ENCODE data around the gene JDP2.

Gene JDP2

DNA sequence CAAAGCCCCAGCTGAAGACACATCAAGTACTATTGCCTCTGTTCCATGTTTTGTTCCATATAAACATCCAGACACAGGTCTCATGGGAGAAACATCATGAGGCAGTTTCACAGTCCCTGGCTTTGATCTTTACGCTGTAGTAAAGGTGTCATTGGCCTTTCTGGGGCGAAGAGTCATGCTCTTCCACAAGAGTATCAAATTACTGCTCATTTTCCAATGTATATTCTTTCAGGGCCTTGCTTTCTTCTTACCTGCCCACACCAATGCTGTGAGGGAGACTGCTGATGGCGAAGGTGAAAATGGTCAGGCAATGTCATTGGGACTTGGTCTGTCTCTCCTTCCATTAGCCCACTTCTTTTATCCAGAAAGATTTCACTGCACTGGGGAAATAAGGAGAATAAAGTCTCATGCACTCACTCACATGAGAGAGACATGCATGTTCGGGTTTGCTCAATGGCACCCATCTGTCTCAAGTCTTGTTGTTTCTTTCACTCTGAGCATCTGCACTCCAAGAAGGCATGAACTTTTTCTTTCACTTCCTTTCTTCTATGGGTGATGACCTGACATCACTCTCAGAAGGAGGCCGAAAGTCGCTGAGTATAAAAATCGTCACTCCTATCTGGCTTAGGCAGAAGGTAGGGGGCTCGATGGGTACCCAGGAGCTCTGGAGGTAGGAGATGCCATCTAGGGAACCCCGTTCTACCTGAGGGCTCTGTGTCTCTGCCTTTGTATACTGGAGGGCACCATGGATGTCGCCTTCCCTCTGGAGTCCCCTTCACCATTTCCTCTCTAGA is 1.3 kb upstream of the JDP2 start:
- POLR2A ChIA-PET = no interaction called here
- CTCF ChIA-PET = interaction anchor here (0.6 kb wide), 1 partner anchor 37 kb away, joined by 3 read pairs; no protein-coding TSS in a partner anchor
- no peaks in the 10 kb centered on the region for H3K9me3 ChIP-seq (ENCODE audit: control insufficient read depth, insufficient read depth, low read depth, low read length)
- H3K36me3 ChIP-seq (ENCODE audit: control insufficient read depth in 2 of 2, insufficient read depth in 1 of 2, low read length in 2 of 2) = no peaks in the 10 kb centered on the region
- H3K4me3 ChIP-seq (ENCODE audit: low read depth, low read length) = no peak overlapping the region
- no peaks in the 10 kb centered on the region for H3K4me1 ChIP-seq (ENCODE audit: control insufficient read depth, insufficient read depth, low read length)
- 0 out of 2 replicates have a peak, but pooled peaks have one; percentile 48 for TF ChIP-seq TRIM28 (IDR thresholded peaks at IDR 0.05; ENCODE audit: borderline replicate concordance, low read length)
- no peak for TF ChIP-seq ZIC2 (tag by site-specific recombination; IDR thresholded peaks at IDR 0.05)
- TF ChIP-seq, protein P1, sequence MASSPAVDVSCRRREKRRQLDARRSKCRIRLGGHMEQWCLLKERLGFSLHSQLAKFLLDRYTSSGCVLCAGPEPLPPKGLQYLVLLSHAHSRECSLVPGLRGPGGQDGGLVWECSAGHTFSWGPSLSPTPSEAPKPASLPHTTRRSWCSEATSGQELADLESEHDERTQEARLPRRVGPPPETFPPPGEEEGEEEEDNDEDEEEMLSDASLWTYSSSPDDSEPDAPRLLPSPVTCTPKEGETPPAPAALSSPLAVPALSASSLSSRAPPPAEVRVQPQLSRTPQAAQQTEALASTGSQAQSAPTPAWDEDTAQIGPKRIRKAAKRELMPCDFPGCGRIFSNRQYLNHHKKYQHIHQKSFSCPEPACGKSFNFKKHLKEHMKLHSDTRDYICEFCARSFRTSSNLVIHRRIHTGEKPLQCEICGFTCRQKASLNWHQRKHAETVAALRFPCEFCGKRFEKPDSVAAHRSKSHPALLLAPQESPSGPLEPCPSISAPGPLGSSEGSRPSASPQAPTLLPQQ (tag by site-specific recombination; IDR thresholded peaks at IDR 0.05) = no peak
- no peak for TF ChIP-seq ZNF324 (tag by site-specific recombination; IDR thresholded peaks at IDR 0.05)
- peak; percentile 51; the same call in 1 of the 2 replicates for TF ChIP-seq TCF7L2 (IDR thresholded peaks at IDR 0.05; ENCODE audit: borderline replicate concordance, low read depth, low read length)
- H3K27ac ChIP-seq (ENCODE audit: extremely low read depth, low read depth, low read length) = no peak overlapping the region

DNA sequence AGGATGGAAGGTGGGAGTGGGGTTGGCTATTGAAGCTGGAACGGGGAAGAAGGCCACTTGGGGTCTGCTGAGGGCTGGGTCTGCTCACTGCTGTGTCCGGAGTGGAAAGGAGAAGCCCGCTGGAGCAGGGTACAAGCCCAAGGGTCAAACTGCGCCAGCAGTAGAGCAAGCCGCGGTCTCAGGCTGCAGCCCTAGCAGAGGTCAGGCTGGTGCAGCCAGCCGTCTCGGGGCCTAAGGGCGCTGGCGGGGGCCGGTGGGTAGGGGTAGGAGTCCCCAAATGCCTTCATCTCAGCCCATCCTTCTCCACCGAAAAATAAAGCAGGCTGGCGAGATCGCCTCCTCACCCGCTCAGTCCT is 718 bp upstream of the JDP2 start:
- H3K4me3 ChIP-seq (ENCODE audit: low read depth, low read length) = peak overlapping the region; percentile 59
- H3K27ac ChIP-seq (ENCODE audit: extremely low read depth, low read depth, low read length) = no peak overlapping the region; the same call in 1 of the 2 replicates
- no peaks in the 10 kb centered on the region for H3K4me1 ChIP-seq (ENCODE audit: control insufficient read depth, insufficient read depth, low read length)
- ChIA-PET CTCF (no interaction called here), POLR2A (no interaction called here)
- no peaks in the 10 kb centered on the region for H3K36me3 ChIP-seq (ENCODE audit: control insufficient read depth in 2 of 2, insufficient read depth in 1 of 2, low read length in 2 of 2)
- H3K9me3 ChIP-seq (ENCODE audit: control insufficient read depth, insufficient read depth, low read depth, low read length) = no peaks in the 10 kb centered on the region
- TF ChIP-seq, protein P2, sequence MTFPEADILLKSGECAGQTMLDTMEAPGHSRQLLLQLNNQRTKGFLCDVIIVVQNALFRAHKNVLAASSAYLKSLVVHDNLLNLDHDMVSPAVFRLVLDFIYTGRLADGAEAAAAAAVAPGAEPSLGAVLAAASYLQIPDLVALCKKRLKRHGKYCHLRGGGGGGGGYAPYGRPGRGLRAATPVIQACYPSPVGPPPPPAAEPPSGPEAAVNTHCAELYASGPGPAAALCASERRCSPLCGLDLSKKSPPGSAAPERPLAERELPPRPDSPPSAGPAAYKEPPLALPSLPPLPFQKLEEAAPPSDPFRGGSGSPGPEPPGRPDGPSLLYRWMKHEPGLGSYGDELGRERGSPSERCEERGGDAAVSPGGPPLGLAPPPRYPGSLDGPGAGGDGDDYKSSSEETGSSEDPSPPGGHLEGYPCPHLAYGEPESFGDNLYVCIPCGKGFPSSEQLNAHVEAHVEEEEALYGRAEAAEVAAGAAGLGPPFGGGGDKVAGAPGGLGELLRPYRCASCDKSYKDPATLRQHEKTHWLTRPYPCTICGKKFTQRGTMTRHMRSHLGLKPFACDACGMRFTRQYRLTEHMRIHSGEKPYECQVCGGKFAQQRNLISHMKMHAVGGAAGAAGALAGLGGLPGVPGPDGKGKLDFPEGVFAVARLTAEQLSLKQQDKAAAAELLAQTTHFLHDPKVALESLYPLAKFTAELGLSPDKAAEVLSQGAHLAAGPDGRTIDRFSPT (tag by site-specific recombination; IDR thresholded peaks at IDR 0.05) = 0 out of 2 replicates have a peak, but pooled peaks have one; percentile 6
- TF ChIP-seq, protein P3, sequence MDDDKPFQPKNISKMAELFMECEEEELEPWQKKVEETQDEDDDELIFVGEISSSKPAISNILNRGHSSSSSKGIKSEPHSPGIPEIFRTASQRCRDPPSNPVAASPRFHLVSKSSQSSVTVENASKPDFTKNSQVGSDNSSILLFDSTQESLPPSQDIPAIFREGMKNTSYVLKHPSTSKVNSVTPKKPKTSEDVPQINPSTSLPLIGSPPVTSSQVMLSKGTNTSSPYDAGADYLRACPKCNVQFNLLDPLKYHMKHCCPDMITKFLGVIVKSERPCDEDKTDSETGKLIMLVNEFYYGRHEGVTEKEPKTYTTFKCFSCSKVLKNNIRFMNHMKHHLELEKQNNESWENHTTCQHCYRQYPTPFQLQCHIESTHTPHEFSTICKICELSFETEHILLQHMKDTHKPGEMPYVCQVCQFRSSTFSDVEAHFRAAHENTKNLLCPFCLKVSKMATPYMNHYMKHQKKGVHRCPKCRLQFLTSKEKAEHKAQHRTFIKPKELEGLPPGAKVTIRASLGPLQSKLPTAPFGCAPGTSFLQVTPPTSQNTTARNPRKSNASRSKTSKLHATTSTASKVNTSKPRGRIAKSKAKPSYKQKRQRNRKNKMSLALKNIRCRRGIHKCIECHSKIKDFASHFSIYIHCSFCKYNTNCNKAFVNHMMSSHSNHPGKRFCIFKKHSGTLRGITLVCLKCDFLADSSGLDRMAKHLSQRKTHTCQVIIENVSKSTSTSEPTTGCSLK (tag by site-specific recombination; IDR thresholded peaks at IDR 0.05) = no peak

DNA sequence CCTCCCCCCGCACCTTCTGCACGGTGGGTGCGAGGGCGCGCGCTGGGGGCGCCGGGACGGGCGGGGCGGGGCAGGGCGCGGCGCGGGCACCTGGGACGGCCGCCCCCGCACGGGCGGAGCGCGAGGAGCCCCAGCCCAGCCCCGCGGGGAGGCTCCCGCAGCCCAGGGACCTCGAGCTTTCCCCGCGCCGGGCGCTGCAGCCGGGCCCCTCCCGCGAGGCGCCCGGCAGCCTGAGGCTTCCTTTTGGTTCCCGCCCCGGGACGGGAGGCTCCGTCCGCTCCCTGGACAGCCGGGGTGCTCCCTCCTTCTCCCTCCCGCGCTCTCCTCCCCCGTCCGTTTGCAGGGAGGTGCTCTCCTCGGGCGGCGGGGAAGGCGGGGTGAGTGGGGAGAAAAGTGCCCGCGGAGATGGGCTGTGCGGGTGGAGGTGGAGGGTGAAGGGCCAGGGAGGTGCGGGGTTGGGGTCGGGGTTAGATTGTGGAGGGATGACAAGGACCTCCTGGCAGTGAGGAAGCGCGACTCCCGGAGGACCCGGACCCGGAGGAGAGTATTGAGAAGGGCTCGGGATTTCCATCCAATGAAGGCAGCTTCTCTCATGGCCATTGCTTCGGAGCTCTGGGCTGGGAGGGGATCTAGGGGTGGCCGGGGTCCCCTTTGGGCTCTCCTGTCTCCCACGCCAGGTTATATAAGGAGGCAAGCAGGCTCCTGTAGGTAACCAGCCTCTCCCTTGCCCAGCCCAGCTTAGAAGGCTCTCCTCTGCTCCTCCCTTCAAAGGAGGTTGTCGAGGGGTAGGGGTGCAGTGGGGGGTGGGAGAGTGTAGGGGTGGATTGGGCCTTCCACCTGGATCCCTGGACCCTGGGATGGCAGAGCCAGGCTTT is 645 bp downstream of the JDP2 start:
- Histone ChIP-seq H3K9me3 (ENCODE audit: control insufficient read depth, insufficient read depth, low read depth, low read length) (no peaks in the 10 kb centered on the region), H3K4me3 (ENCODE audit: low read depth, low read length) (peak overlapping the region; percentile 59), H3K27ac (ENCODE audit: extremely low read depth, low read depth, low read length) (peak overlapping the region; percentile 44; the same call in 1 of the 2 replicates), H3K36me3 (ENCODE audit: control insufficient read depth in 2 of 2, insufficient read depth in 1 of 2, low read length in 2 of 2) (no peaks in the 10 kb centered on the region), H3K4me1 (ENCODE audit: control insufficient read depth, insufficient read depth, low read length) (no peaks in the 10 kb centered on the region)
- CTCF ChIA-PET = interaction anchor here (1.1 kb wide), 1 partner anchor 60 kb away, joined by 4 read pairs; no protein-coding TSS in a partner anchor
- POLR2A ChIA-PET = interaction anchor here (0.5 to 0.8 kb wide), 3 partner anchors 8 to 121 kb away, joined by 3 to 5 read pairs (median 3); no protein-coding TSS in a partner anchor
- TF ChIP-seq ZNF658 (tag by site-specific recombination; IDR thresholded peaks at IDR 0.05) (no peak), ZNF266 (tag by site-specific recombination; IDR thresholded peaks at IDR 0.05; ENCODE audit: low read depth) (no peak), ZSCAN30 (tag by site-specific recombination; IDR thresholded peaks at IDR 0.05) (no peak; the same call in 1 of the 2 replicates), ZNF335 (tag by site-specific recombination; conservative IDR thresholded peaks at IDR 0.05) (peak; percentile 63), ZNF37A (tag by site-specific recombination; IDR thresholded peaks at IDR 0.05) (no peak), ZNF670 (tag by site-specific recombination; IDR thresholded peaks at IDR 0.05; ENCODE audit: low read depth) (no peak)
- TF ChIP-seq, protein P4, sequence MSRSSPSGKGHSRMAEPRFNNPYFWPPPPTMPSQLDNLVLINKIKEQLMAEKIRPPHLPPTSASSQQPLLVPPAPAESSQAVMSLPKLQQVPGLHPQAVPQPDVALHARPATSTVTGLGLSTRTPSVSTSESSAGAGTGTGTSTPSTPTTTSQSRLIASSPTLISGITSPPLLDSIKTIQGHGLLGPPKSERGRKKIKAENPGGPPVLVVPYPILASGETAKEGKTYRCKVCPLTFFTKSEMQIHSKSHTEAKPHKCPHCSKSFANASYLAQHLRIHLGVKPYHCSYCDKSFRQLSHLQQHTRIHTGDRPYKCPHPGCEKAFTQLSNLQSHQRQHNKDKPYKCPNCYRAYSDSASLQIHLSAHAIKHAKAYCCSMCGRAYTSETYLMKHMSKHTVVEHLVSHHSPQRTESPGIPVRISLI (tag by site-specific recombination; IDR thresholded peaks at IDR 0.05) = no peak
- TF ChIP-seq, protein P5, sequence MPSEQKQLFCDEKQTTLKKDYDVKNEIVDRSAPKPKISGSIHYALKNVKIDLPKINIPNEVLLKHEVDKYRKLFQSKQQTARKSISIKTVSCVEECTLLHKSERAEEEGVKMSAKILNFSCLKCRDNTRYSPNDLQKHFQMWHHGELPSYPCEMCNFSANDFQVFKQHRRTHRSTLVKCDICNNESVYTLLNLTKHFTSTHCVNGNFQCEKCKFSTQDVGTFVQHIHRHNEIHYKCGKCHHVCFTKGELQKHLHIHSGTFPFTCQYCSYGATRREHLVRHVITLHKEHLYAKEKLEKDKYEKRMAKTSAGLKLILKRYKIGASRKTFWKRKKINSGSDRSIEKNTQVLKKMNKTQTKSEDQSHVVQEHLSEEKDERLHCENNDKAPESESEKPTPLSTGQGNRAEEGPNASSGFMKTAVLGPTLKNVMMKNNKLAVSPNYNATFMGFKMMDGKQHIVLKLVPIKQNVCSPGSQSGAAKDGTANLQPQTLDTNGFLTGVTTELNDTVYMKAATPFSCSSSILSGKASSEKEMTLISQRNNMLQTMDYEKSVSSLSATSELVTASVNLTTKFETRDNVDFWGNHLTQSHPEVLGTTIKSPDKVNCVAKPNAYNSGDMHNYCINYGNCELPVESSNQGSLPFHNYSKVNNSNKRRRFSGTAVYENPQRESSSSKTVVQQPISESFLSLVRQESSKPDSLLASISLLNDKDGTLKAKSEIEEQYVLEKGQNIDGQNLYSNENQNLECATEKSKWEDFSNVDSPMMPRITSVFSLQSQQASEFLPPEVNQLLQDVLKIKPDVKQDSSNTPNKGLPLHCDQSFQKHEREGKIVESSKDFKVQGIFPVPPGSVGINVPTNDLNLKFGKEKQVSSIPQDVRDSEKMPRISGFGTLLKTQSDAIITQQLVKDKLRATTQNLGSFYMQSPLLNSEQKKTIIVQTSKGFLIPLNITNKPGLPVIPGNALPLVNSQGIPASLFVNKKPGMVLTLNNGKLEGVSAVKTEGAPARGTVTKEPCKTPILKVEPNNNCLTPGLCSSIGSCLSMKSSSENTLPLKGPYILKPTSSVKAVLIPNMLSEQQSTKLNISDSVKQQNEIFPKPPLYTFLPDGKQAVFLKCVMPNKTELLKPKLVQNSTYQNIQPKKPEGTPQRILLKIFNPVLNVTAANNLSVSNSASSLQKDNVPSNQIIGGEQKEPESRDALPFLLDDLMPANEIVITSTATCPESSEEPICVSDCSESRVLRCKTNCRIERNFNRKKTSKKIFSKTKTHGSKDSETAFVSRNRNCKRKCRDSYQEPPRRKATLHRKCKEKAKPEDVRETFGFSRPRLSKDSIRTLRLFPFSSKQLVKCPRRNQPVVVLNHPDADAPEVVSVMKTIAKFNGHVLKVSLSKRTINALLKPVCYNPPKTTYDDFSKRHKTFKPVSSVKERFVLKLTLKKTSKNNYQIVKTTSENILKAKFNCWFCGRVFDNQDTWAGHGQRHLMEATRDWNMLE (tag by site-specific recombination; conservative IDR thresholded peaks at IDR 0.05; ENCODE audit: low read depth) = no peak

Data from HEK293 (cell line).